ENCODE data around the gene TMIGD3.

Gene TMIGD3

DNA sequence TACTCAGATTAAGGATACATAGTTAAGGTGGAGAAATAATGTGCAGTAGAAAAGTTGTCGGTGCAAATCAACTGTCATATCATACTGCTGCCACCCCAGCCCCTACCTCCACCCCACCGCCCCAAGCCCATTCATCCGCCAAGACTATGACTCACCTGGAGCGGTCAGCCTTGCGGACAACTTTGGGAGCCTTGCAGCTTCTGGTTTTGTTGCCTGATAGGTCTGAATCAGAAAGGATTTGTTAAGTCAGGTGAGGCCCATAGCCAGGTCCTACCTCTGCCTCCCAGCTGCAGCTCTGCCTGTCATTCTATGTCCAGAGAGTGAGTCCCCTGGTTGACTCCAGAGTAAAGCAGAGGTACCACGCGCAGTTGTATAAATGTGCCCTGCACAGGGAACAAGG lies 17.0 kb downstream of the TMIGD3 start:
- CTCF ChIA-PET, result interaction anchor here (0.6 to 0.8 kb wide), 2 partner anchors 21 to 256 kb away, joined by 3 read pairs; no protein-coding TSS in a partner anchor
- no peak for TF ChIP-seq ARNT (IDR thresholded peaks at IDR 0.05)
- TF ChIP-seq LEF1 (IDR thresholded peaks at IDR 0.05; ENCODE audit: borderline replicate concordance), result no peak
- no peak for TF ChIP-seq BHLHE40 (IDR thresholded peaks at IDR 0.05; ENCODE audit: borderline replicate concordance)
- TF ChIP-seq SP1 (IDR thresholded peaks at IDR 0.05), result no peak
- TF ChIP-seq L3MBTL2 (conservative IDR thresholded peaks at IDR 0.05), result no peak
- no peak for TF ChIP-seq ELF4 (IDR thresholded peaks at IDR 0.05)
- TF ChIP-seq, protein P1, sequence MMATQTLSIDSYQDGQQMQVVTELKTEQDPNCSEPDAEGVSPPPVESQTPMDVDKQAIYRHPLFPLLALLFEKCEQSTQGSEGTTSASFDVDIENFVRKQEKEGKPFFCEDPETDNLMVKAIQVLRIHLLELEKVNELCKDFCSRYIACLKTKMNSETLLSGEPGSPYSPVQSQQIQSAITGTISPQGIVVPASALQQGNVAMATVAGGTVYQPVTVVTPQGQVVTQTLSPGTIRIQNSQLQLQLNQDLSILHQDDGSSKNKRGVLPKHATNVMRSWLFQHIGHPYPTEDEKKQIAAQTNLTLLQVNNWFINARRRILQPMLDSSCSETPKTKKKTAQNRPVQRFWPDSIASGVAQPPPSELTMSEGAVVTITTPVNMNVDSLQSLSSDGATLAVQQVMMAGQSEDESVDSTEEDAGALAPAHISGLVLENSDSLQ (IDR thresholded peaks at IDR 0.05), result no peak
- no peak for TF ChIP-seq NFRKB (IDR thresholded peaks at IDR 0.05)
- no peak for TF ChIP-seq ZNF384 (IDR thresholded peaks at IDR 0.05)
- TF ChIP-seq FOXA1 (IDR thresholded peaks at IDR 0.05), result no peak
- no peak for TF ChIP-seq HDGF (IDR thresholded peaks at IDR 0.05; ENCODE audit: borderline replicate concordance)
- TF ChIP-seq CTBP1 (IDR thresholded peaks at IDR 0.05; ENCODE audit: borderline replicate concordance), result no peak
- TF ChIP-seq SUZ12 (IDR thresholded peaks at IDR 0.05), result no peak
- TF ChIP-seq FOXK2 (IDR thresholded peaks at IDR 0.05), result no peak
- TF ChIP-seq FOXM1 (IDR thresholded peaks at IDR 0.05; ENCODE audit: borderline replicate concordance), result no peak
- TF ChIP-seq TARDBP (IDR thresholded peaks at IDR 0.05), result no peak
- DNase-seq (ENCODE audit: extremely low spot score), result no peak
- POLR2A ChIA-PET, result interaction anchor here (0.7 kb wide), 1 partner anchor 21 kb away, joined by 3 read pairs; no protein-coding TSS in a partner anchor

DNA sequence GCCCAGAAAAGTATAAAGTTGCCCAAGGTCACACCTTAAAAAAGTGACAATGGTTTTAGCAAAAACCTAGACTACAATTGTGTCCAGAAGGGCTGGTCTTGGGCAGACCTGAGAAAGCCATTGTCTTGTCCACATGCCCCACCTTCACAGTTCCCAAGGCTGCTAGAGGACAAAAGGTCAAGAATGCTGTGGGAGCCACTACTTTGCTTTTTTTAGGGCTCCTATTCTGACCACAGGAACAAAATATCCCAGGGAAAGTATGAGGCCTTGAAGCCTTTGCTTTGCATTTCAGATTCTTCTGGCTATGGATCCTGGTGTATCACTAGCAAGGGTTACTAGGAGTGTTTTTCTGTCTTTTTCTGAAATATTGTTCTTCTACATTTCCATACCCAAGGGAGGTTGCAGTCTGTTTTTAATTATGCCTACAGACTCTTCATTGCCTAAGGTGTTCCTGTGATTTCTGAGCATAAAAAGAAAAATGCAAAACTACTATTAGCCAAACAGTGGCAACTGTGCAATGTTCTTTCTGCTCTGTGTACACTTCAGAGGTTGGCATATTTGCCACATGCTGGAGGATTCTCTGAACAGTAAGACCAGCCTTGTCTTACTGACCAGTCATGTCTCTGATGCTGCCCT lies 18.9 kb downstream of the TMIGD3 start:
- ChIA-PET CTCF (no interaction called here), POLR2A (no interaction called here)
- no peak for DNase-seq (ENCODE audit: extremely low spot score)
- TF ChIP-seq FOXK2 (IDR thresholded peaks at IDR 0.05), result no peak
- TF ChIP-seq L3MBTL2 (conservative IDR thresholded peaks at IDR 0.05), result no peak
- TF ChIP-seq BHLHE40 (IDR thresholded peaks at IDR 0.05; ENCODE audit: borderline replicate concordance), result no peak
- TF ChIP-seq TARDBP (IDR thresholded peaks at IDR 0.05), result no peak
- no peak for TF ChIP-seq SUZ12 (IDR thresholded peaks at IDR 0.05)
- no peak for TF ChIP-seq ELF4 (IDR thresholded peaks at IDR 0.05)
- no peak for TF ChIP-seq FOXA1 (IDR thresholded peaks at IDR 0.05)
- TF ChIP-seq, protein P1 (IDR thresholded peaks at IDR 0.05), result no peak
- TF ChIP-seq NFRKB (IDR thresholded peaks at IDR 0.05), result no peak
- TF ChIP-seq CTBP1 (IDR thresholded peaks at IDR 0.05; ENCODE audit: borderline replicate concordance), result no peak
- TF ChIP-seq FOXM1 (IDR thresholded peaks at IDR 0.05; ENCODE audit: borderline replicate concordance), result no peak
- TF ChIP-seq ZNF384 (IDR thresholded peaks at IDR 0.05), result no peak
- no peak for TF ChIP-seq SP1 (IDR thresholded peaks at IDR 0.05)
- TF ChIP-seq ARNT (IDR thresholded peaks at IDR 0.05), result no peak
- no peak for TF ChIP-seq HDGF (IDR thresholded peaks at IDR 0.05; ENCODE audit: borderline replicate concordance)
- no peak for TF ChIP-seq LEF1 (IDR thresholded peaks at IDR 0.05; ENCODE audit: borderline replicate concordance)

DNA sequence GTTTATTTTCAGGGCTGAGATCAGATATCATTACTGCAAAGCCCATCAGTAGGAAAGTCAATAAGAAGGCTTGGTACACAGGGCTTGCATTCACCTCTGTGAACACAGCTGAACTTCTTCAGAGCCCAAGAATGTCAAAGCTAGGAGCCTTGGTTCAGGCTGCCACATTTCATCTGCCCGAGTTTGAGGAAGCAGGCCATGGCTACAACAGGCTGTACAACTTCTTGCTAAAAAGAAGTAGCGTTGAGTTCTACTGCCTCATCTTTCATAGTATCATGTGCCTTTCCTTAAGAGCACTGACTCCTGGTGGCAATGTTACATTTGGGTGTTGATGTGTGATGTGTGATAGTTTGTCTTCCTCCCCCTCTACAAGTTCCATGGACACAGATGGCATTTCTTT lies 19.6 kb downstream of the TMIGD3 start:
- ChIA-PET POLR2A (no interaction called here), CTCF (no interaction called here)
- no peak for DNase-seq (ENCODE audit: extremely low spot score)
- TF ChIP-seq ZNF384 (IDR thresholded peaks at IDR 0.05), result no peak
- TF ChIP-seq SP1 (IDR thresholded peaks at IDR 0.05), result no peak
- no peak for TF ChIP-seq LEF1 (IDR thresholded peaks at IDR 0.05; ENCODE audit: borderline replicate concordance)
- no peak for TF ChIP-seq L3MBTL2 (conservative IDR thresholded peaks at IDR 0.05)
- no peak for TF ChIP-seq FOXK2 (IDR thresholded peaks at IDR 0.05)
- TF ChIP-seq NFRKB (IDR thresholded peaks at IDR 0.05), result no peak
- TF ChIP-seq SUZ12 (IDR thresholded peaks at IDR 0.05), result no peak
- no peak for TF ChIP-seq HDGF (IDR thresholded peaks at IDR 0.05; ENCODE audit: borderline replicate concordance)
- no peak for TF ChIP-seq TARDBP (IDR thresholded peaks at IDR 0.05)
- no peak for TF ChIP-seq FOXA1 (IDR thresholded peaks at IDR 0.05)
- TF ChIP-seq CTBP1 (IDR thresholded peaks at IDR 0.05; ENCODE audit: borderline replicate concordance), result no peak
- TF ChIP-seq ELF4 (IDR thresholded peaks at IDR 0.05), result no peak
- TF ChIP-seq, protein P1 (IDR thresholded peaks at IDR 0.05), result no peak
- no peak for TF ChIP-seq BHLHE40 (IDR thresholded peaks at IDR 0.05; ENCODE audit: borderline replicate concordance)
- TF ChIP-seq FOXM1 (IDR thresholded peaks at IDR 0.05; ENCODE audit: borderline replicate concordance), result no peak
- no peak for TF ChIP-seq ARNT (IDR thresholded peaks at IDR 0.05)

DNA sequence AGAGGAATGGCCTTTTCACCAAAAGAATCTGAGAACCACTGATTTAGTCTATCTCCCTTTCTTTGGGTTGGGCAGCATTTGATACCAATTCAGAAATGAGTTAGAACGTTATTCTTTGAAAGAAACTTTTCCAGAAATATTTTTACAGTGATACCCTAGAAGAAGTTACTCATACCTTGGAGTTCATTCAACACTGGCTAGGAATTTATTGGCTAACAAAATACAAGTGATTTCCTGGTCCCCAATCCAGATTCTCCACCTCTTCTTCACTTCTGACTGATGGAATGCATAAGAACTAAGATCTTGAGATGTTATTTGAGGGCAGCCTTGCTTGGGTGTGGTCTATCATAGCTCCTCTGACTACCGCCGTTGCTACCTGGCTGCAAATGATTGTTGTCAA lies 20.3 kb downstream of the TMIGD3 start:
- no peak for DNase-seq (ENCODE audit: extremely low spot score)
- ChIA-PET CTCF (no interaction called here), POLR2A (interaction anchor here (2.2 kb wide), 1 partner anchor 256 kb away, joined by 5 read pairs; the partner anchor contains the start of gene INKA2)
- no peak for TF ChIP-seq FOXA1 (IDR thresholded peaks at IDR 0.05)
- TF ChIP-seq LEF1 (IDR thresholded peaks at IDR 0.05; ENCODE audit: borderline replicate concordance), result no peak
- TF ChIP-seq SP1 (IDR thresholded peaks at IDR 0.05), result no peak
- TF ChIP-seq HDGF (IDR thresholded peaks at IDR 0.05; ENCODE audit: borderline replicate concordance), result no peak
- no peak for TF ChIP-seq NFRKB (IDR thresholded peaks at IDR 0.05)
- TF ChIP-seq ARNT (IDR thresholded peaks at IDR 0.05), result no peak
- TF ChIP-seq L3MBTL2 (conservative IDR thresholded peaks at IDR 0.05), result no peak
- no peak for TF ChIP-seq ELF4 (IDR thresholded peaks at IDR 0.05)
- TF ChIP-seq FOXK2 (IDR thresholded peaks at IDR 0.05), result no peak
- TF ChIP-seq TARDBP (IDR thresholded peaks at IDR 0.05), result no peak
- TF ChIP-seq BHLHE40 (IDR thresholded peaks at IDR 0.05; ENCODE audit: borderline replicate concordance), result no peak
- no peak for TF ChIP-seq SUZ12 (IDR thresholded peaks at IDR 0.05)
- no peak for TF ChIP-seq ZNF384 (IDR thresholded peaks at IDR 0.05)
- TF ChIP-seq, protein P1 (IDR thresholded peaks at IDR 0.05), result no peak
- no peak for TF ChIP-seq FOXM1 (IDR thresholded peaks at IDR 0.05; ENCODE audit: borderline replicate concordance)
- no peak for TF ChIP-seq CTBP1 (IDR thresholded peaks at IDR 0.05; ENCODE audit: borderline replicate concordance)
